Measurements from ENCODE around the gene PTPRG. TPM values are rescaled to one million over a fixed set of nuclear protein-coding genes. Genes with fewer than 3 reads are reported as not detected.

The PTPRG gene
- total and polyA plus RNA-seq, 10 of the 15 experiments (the other 5 are each of a cell fraction or from before 2014, with no cell fraction given), result 0.29 to 20.7 (median 1.4) TPM

- Histone ChIP-seq H3K79me2 (ENCODE audit: control insufficient read depth, insufficient read depth, low read length) (no peaks in the 10 kb centered on the region), H3K36me3 (ENCODE audit: control insufficient read depth in 2 of 2, insufficient read depth in 2 of 2, low read length in 1 of 2) (no peaks in the 10 kb centered on the region), H3K9ac (ENCODE audit: control insufficient read depth, insufficient read depth, low read length) (no peak overlapping the region), H3K9me3 (replicated peaks; ENCODE audit: control insufficient read depth, insufficient read depth, low read length) (no peaks in the 10 kb centered on the region), H2AFZ (ENCODE audit: control insufficient read depth, low read depth, low read length) (no peak overlapping the region), H3K27ac (ENCODE audit: control insufficient read depth, insufficient read depth) (no peak overlapping the region), H4K20me1 (ENCODE audit: control insufficient read depth, insufficient read depth) (no peaks in the 10 kb centered on the region), H3K4me3 (no peak overlapping the region), H3K27me3 (replicated peaks in 1 of 2; ENCODE audit: control insufficient read depth in 2 of 2, insufficient read depth in 2 of 2, low read length in 1 of 2) (no peaks in the 10 kb centered on the region), H3K4me1 (ENCODE audit: control insufficient read depth, insufficient read depth, low read length) (no peaks in the 10 kb centered on the region), H3K4me2 (ENCODE audit: control insufficient read depth, insufficient read depth) (no peak overlapping the region)
- intact Hi-C loops (cut with micrococcal nuclease; ENCODE audit: unreplicated experiment) (no loop called here), in situ Hi-C loops (cut with MboI) (no loop called here)
- no peak for ATAC-seq
- WGBS (ENCODE audit: insufficient coverage, insufficient replicate concordance, low lambda C conversion rate, missing lambda C conversion rate), result 0% methylated on average over 1 of the region's 1 CpG
- ChIA-PET RAD21 (ENCODE audit: unreplicated experiment) (interaction anchor here (1.0 kb wide), 1 partner anchor 9 kb away, joined by 3 read pairs; no protein-coding TSS in a partner anchor), SMC1A (ENCODE audit: uncharacterized antibody, unreplicated experiment) (interaction anchor here (2.4 kb wide), 1 partner anchor 11 kb away, joined by 11 read pairs; no protein-coding TSS in a partner anchor), CTCF (no interaction called here), POLR2A (interaction anchor here (1.0 kb wide), 1 partner anchor 19 kb away, joined by 6 read pairs; no protein-coding TSS in a partner anchor)
- DNase-seq (ENCODE audit: low read depth, low spot score), result no peak
- BruUV-seq (replicated peaks), result no TSS peak
- TF ChIP-seq MEF2B (IDR thresholded peaks at IDR 0.05; ENCODE audit: partially characterized antibody, poor library complexity, severe bottlenecking) (no peak), DPF2 (IDR thresholded peaks at IDR 0.05) (no peak), IRF4 (IDR thresholded peaks at IDR 0.05; ENCODE audit: low read depth, low read length) (no peak), IKZF2 (IDR thresholded peaks at IDR 0.05) (no peak), CBX5 (IDR thresholded peaks at IDR 0.05; ENCODE audit: low read depth) (no peak), ASH2L (IDR thresholded peaks at IDR 0.05; ENCODE audit: borderline replicate concordance, low read depth) (no peak), NFYB (IDR thresholded peaks at IDR 0.05; ENCODE audit: insufficient read depth, low read depth, low read length) (no peak), SRF (IDR thresholded peaks at IDR 0.05; ENCODE audit: low read depth in 2 of 2, low read length in 2 of 2) (no peak), RELB (IDR thresholded peaks at IDR 0.05; ENCODE audit: low read depth) (no peak), PML (IDR thresholded peaks at IDR 0.05; ENCODE audit: low read length) (no peak)
- no peak for FAIRE-seq
These were observed 464.5 kb downstream of the PTPRG start for GRCh38 chr3:62025913-62026312.
